OCI-LY3 (cell line): ENCODE results near the gene DYNC1LI1.

Experiments used
- CTCF ChIP-seq: fragments of 200-600, 300-600 bp; sonication (generic); IDR thresholded peaks from 2 replicates; pipeline ENCODE4 v1.5.1; 2014; ENCODE audit warnings: antibody characterized with exemption, low read length, low read depth
- EZH2phosphoT487 ChIP-seq: fragments of 200-600 bp; shearing (Covaris generic); IDR thresholded peaks from 2 replicates; pipeline ENCODE4 v1.6.1; 2018; ENCODE audit warnings: antibody characterized with exemption, mixed run types, low read depth

GRCh38 chr3:32481791-32482631, 88.6 kb downstream of the DYNC1LI1 start:
- TF ChIP-seq CTCF (no peak), EZH2phosphoT487 (no peak)
